Activated CD4-positive, CD25-positive, alpha-beta regulatory T cell (primary cell): ENCODE measurements around the gene CRACR2A.

Experiments
- DNase-seq, 4 experiments: peaks; one replicate each; lab custom pipeline; 2025; lab: John Stamatoyannopoulos, UW

The CRACR2A gene

DNA sequence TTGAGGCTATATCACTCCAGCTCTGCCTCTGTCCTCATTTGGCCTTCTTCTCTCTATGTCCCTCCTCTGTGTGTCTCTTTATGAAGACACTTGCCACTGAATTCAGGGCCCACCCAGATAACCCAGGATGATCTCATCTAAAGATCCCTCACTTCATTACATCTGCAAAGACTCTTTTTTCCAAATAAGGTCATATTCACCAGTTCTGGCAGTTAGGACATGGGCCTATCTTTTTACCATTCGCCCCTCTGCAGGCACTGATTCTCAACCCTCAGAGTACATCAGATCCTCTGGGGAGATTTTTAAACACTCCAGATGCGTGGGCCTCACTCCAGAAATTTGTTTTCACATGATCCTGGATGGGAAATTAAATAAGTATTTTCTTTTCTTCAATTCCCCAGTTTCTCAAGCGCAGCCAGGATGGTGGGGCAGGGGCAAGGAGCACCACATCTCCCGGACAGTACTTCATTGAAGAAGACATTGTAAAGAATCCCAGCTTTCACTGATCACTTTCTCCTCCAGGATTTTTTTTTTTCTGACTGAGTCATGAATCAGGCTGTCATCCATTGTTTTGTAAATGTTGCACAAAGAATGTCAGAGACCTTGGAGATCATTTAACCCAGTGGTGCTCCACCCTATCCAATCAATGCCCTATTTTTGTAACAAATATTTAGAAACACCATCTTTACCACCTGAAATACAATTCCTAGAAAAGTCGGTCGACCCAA lies 27.4 kb downstream of the CRACR2A start:
- DNase-seq = no peak

DNA sequence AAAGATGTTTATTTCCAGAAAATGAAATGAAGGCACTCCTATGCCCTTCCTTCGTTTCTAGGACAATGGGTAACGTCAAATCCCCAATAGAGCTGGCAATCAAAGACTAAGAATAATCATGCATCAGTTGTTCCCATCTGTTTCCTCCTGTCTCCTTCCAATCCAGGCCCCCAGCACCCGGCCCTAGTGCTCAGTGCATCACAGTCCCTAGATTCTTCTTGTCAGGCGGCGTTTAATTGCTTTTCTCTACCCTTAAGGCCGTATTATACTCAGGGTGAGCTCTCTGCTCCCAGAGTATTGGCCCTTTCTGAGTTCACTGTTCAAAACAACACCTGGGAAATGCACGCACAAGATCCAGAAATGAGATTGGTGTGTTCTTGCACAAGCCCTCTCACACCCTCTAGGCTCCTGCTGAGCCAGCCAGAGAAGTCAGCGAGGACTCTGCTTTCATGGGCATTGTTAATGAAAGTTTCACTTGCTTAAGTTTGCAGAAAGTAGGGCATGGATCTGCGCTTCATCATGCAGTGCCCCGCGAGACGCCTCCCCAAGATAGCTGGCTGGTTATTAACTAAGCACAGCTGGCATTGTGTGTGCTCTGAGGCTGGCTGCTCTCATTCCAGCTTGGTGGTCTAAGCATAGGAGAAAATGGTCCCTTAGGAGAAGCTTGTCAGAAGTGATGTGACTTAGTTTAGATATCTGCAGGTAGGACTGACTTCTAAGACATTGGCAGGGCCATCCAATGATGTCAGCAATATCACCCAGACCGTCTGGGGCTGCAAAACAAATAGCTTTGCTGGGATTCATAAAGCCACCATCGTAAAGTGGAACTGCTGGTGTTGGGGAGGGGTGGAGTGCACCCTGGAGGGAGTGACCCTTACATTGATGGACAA lies 28.7 kb downstream of the CRACR2A start:
- DNase-seq = no peak

DNA sequence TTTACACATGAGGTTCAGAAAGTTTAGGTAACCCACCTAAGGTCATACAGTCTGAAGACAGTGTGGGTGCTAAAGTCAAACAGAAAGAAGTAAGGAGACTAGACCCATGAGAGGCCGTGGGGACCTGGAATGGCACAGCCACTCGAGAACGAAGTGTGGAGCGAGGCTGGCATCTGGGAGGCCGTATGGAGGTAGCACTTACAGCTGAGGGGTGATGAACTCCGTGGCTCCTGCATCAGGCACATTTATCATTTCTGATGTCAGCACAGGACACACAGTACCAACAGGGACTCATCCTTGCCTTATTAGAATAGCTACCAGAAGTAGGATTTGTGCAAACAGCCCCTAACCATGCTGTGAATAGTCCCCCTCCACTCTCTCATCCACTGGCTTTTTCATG lies 30.5 kb downstream of the CRACR2A start:
- DNase-seq = no peak

DNA sequence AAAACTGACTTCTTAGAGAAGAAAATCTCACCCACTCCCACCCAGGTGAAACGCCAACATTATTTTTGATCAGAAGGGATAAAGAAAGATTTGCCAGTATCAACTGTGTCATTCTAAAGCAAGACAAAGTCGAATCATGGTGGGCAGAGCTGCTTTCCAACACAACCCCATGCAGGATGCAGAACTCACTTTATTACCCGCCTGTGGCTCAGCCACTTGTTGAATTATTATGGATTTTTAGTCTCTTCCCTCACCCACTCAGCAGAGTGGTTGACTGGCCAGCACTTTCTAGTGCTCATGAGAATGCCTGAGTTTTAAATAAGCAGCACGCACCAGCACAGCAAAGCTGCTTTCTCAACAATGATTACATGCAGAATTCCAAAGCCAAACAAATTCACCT lies 32.1 kb downstream of the CRACR2A start:
- no peak for DNase-seq

DNA sequence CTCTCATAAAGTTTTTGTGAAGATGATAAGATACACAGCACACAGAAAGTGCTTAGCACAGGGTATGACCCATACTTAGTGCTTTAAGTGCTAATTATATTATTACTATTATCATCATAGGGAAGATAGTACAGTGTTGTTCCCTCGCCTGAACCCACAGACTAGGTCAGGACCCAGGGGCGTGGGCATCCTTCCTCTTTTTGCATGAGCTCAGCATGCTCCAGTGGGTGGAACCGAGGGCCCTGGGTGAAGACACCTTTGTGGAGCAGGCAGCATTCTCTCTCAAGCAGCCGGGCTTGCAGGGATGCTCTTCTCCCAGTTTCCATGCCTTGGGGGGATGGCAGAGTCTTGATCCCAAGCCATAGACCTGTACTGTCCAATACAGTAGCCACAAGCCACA lies 34.8 kb downstream of the CRACR2A start:
- no peak for DNase-seq

DNA sequence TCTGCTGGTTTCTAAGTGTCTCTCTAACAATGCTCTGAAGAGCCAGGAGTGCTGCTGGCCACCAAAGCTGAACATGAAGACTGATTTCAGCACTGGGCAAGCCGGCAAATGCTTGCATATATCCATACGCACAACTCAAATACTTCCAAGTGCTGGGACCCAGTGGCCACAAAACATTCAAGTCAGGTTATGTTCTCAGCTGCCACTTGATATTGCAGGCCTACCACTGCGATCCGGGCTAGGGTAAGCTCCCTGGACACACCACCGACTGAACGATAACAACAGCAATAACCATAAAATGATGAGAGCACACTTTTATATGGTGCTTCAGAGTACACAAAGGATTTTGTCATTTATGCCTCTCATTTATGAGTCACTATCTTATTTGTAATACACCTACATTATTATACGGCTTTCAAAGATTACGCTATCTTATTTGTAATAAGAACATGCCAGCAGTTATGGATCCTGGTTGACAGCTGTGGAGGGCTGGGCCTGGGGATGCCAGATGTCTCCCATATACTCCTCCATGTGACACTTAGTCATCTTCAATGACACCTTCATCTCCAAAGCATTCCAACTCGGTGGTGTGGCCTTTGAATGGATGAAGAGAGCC lies 35.5 kb downstream of the CRACR2A start:
- no peak for DNase-seq

DNA sequence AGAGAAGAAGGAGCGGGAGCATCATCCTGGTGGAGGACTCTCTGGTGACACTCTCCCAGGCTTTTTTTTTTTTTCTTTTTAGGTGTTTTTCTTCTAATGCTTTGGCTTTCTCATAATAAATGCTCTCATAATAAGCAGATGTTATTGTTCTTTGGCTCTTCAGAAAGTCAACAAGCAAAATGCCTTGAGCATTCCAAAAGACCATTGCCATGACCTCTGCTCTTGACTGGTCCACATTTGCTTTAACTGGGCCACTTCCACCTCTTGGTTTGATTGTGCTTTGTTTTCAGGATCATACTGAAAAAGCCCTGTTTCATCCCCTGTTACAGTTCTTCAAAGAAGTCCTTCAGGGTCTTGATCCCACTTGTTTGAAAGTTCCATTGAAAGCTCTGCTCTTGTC lies 36.9 kb downstream of the CRACR2A start:
- no peak for DNase-seq

DNA sequence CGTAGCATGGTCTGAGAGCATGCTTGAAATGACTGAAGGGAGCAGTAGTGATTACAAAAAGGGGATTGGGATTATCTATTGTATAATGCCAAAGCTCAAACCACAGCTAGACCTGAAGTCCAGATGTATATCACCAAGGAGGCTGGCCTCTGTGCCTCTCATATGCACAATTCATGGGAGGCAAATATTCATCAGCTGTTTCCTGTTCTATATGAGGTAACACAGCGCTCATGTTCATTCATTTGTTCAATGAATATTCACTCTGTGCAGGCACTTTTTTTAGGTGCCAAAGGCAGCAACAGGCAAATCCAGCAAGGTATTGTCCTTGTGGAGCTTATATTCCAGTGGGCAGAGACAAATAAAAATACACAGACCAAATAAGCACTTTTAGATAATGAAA lies 39.0 kb downstream of the CRACR2A start:
- no peak for DNase-seq

DNA sequence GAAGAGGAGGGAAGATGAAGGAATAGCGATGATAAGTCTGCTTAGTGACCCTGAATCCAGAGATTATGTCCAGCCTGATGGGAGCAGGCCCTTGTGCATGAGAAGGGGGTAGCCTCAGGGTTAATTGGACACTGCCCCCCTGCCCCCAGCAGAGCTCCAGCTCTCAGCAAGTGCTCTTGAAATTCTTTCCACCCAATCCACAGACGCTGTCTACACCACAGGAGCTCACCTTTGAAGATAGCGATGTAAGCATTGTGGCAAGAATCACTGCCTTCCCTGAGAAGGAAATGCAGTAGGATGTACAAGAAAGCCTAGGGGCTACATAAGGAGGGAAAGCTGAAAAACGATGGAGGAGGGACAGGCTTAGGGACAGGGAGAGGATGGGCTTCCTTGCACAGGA lies 39.4 kb downstream of the CRACR2A start:
- no peak for DNase-seq

DNA sequence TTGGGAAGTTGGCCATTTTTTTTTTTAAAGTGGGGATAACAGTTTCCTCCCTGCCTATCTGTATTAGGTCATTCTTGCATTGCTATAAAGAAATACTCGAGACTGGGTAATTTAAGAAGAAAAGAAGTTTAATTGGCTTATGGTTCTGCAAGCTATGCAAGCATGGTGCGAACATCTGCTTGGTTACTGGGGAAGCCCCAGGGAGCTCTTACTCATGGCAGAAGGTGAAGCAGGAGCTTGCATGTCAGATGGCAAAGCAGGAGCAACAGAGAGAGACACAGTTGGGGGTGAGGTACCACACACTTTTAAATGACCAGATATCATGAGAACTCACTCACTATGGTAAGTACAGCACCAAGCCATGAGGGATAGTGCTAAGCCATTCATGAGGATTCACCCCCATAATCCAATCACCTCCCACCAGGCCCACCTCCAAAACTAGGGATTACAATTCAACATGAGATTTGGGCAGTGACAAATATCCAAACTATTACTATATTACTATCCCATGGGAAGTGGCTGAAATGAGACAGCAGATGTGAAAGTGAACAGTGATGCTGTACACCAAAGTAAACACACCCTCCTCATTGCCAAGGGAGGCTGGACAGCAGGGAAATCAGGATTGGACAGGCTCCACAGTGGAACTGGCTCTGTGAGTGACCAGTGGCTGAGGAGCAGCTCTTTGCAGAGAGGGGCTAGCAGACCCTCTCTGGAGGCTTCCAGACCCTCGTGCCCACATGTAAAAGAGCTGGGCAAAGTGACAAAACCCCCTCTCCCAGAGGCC lies 40.5 kb downstream of the CRACR2A start:
- no peak for DNase-seq

DNA sequence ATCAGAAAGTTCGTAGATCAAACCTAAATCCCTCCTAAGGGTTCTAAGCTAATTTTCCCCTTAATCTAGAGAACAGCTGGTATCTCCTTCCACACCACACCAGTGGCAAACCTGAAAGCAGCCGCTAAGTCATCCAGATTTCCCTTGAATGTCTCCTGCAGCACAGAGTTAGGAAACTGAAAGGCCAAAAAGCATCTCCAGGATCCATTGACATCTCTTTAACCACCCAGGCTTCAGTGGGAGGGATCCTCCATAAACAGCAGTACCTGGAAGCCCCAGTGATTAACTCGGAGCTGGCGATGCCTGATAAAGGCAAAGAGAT lies 47.6 kb downstream of the CRACR2A start:
- no peak for DNase-seq

DNA sequence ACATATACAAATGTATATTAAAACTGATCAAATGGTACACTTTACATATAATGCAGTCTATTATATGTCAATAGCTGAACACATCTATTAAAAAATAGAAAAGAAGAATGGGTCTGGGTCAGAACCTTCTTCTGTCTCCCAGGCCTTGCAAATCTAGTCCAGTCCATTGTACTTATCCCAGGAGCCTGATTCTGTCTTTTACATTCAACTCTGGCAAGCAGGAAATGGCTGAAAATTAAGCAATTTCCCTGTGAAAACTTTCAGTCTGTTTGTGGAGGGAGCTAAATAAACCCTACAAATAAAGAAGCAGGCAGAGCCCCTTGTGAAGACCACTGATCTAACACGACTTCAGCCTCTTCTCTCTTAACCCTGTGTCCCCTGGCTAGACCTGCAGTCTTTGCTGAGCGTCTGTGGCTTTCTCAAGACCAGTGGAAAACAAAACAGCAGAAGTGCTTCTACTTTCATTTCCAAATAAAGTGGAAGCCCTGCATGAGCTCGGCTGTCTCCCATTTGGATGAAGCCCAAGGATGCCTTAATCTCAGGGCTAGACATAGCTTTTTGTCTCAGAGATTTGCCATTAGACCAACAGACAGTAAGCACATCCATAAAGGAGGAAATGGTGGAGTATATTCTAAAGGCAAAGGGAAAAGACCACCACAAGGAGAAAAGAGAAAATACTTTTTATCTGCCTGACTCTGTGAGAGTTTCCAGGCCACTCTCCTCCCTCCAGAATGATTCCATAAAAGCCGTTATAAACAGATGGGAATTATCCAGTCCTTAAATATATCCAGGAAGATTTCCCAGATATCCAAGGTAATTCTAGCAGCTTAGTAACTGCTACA lies 48.2 kb downstream of the CRACR2A start:
- no peak for DNase-seq

DNA sequence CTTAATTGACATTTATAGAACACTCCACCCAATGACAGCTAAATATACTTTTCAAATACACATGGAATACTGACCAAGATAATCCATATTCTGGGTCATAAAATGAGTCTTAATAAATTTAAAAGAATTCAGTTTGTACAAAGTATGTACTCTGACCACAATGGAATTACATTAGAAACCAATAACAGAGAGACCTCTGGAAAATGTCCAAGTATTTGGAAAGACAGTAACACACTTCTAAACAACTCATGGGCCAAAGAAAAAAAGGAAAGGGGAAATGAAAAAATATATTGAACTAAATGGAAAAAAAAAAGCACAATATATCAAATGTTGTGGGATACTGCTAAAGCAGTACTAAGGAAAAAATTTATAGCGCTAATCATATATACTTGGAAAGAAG lies 52.0 kb downstream of the CRACR2A start:
- DNase-seq = no peak

DNA sequence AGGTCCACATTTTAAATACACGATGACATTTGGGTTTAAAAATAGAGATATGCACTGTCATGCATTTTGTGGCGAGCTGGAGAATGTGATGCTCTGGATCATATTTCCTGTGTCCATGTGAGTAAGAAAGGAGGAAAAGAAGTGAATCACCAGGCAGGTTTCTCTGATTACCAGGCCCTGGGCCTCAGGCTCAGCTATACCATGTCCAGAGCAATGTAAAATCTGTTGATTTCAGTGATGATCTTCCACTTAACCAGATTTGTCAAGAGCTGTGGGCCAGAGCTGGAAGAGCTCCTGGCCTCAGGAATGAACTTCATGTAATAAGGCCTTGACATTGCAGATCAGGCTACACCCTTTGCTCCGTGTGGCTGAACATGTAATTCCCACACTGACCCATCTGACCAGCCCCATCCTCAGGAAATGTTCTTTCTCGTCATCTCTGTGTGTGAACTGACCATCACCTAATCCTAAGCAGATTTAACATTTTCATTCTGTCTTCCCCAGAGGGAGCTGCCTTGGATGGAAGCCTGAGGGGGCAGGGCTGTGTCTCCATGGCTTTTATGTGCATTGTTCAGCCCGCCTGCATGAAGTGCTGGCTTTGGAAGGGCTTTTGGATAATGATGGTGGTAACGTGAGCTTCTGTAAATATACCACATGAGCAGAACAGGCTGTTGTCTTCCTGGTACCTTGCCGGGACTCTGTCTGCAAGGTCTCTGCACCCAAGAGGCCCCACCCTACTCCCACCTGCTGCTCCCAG lies 54.5 kb downstream of the CRACR2A start:
- no peak for DNase-seq

DNA sequence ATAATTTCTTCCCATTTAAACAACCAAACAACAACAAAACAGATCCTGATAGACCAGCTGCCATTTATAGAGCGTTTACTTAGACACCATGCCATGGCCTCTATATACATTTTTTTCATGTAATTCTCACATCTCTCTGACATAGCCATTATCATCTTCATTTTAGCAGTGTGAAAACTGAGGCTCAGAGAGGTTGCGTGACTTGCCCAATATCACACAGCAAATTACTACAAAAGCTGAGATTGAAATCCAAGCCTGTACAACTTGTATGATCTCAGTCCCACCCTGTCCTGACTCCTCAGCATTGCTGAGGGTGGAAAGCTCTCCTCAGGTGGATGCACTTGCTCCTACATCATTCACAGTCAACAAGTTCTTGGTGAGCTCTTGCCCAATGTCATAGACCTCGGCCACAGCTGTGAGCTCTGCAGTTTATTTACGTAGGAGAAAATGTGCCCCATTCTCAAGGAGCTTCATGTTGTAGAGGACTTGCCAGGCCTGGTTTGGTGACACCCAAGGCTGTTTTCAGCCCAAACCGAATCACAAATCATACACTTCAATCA lies 55.5 kb downstream of the CRACR2A start:
- no peak for DNase-seq

DNA sequence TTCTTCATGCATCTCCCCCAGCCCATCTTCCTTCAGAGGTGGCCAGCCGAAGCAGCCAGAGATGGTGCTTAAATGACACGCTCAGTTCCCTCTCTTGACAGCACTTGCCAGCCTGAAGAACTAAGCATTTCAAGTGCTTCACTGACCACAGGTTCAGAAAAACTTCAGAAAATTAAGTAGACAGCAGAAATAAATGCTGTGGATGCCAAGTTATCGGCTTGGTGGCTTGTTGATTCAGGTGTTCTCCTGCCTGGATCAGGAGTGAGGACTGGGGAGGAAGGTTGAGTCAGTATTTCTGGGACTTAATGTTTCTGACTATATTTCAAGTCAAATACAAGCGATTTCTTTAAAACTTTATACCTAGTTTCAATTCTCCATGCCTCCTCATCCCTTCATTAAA lies 58.2 kb downstream of the CRACR2A start:
- no peak for DNase-seq

DNA sequence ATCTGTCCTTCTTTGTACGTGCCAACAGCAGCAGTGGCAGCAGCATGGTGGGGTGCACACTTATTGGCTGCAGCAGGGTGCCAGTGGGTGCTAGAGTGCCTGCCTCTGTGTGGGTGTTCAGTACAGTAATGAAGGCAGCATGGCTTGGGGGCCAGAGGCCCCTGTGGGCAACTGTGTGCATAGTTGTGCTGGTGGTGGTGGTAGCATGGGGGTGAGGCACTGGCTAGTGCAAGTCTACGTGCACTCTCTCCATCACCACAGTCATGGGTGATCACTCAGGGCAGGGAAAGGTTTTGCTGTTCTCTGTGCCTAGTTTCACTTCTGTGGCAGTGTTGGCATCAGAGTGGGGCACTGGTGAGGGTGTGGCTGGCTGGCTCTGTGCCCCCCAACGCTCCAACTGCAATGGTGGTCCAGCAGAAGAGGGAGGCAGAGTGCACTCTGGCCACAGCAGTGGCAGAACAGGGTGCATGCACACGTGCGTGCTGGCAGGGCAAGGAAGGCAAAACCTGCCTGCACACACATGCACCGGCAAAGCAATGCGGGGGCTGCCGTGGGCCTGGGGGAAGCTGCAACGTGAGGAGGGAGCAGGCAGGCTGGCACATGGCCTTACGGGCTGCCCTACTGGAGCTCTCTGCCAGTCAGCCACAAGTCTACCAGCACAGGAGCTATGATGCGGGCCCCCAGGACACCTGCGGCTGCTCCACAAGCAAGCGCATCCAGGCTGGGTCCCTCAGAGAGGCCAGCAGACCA lies 60.1 kb downstream of the CRACR2A start:
- DNase-seq = no peak

DNA sequence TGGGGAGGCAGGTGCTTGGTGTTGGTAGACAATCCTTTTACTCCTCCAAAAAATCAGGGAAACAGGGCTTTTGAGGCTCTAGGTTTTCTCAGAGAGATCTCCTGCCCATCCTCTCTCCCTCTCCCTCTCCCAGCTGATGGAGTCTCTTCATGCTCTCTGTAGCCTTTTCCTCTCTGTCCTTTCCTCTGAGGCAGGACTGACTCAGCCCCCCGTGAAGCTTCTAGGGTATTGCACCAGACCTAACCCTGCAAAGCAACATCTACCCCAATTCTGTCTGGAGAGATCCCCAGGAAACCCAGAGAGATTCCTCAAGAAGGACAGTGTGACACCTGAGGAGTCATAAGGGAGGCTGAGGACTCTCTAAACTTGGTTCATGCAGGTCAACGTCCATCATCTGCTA lies 66.4 kb downstream of the CRACR2A start:
- DNase-seq = no peak

DNA sequence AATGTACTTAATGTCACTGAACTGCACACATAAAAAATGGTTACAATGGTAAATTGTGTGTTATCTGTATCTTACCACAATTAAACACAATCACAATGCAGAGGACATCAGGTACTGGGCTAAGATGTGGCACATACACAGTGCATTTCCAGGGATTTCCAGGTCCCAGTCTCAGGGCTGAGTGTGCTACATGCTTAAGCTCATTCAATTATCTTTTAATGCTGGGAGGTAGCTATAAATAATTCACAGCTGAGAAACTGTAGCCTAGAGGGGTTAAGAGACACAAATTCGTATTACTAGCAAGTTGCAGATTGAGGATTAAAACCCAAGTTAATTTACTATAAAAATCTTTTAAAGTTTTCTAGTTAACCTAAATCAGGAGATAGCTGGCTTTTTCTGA lies 67.1 kb downstream of the CRACR2A start:
- no peak for DNase-seq
